ENCODE results near the gene TNNI2. TPM values are rescaled to one million over a fixed set of nuclear protein-coding genes. Genes with fewer than 3 reads are reported as not detected.

TNNI2 gene
- total and polyA plus RNA-seq, 2 experiments from 2014 or later: 0.73 to 5.5 TPM

DNA sequence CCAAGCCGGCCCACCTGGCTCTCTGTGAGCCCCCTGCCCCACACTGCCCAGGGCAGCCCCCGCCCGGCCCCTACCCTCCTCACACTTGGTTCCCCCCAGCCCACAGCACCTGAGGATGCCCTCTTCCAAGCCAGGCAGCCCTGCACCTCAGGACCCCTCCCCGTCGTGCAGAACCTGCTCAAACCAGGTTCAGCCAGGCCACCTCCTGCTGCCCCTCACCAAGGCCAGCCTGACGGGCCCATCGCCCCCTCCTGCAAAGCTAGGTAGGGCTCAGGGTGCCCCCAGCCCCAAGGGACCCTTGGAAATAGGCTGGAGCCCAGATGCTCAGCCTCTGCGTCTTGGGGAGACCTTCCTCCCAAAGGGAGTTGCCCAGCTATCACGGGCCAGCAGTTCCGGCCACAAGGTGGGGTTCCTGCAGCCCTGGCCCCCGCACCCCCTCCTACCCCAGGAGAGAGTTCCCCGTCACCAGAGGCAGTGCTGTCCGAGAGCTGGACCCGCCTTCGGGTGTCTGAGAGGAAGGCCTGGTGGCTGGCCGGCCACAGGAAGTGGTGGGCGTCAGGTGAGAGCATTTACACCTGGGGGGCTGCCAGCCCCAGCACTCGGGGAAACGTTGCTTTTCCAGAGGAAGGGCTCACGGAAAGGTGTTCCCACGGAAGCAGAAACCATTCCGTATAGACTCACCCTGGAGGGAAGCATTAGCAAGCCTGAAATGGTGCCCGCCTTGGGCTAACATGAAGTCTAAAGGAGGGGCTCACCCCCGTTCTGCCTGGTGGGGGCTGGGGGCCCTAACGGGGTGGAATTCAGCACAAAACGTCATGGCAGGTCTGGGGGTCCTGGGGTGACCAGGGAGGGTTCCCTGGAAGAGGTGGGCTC is 7.2 kb upstream of the TNNI2 start:
- Histone ChIP-seq H3K27ac (peak overlapping the region; percentile 99), H2AFZ (peak overlapping the region; percentile 53), H3K4me1 (ENCODE audit: insufficient read depth) (peaks cover 79% of the 10 kb centered on the region), H3K79me2 (peaks cover 3% of the 10 kb centered on the region), H3K27me3 (no peaks in the 10 kb centered on the region), H3K4me3 (no peak overlapping the region), H4K20me1 (ENCODE audit: insufficient read depth, poor library complexity, severe bottlenecking) (no peaks in the 10 kb centered on the region), H3K9me2 (replicated peaks; ENCODE audit: insufficient read depth) (no peaks in the 10 kb centered on the region), H3K4me2 (peak overlapping the region; percentile 68), H3K36me3 (replicated peaks; ENCODE audit: insufficient read depth, low read depth) (no peaks in the 10 kb centered on the region), H3K9me3 (ENCODE audit: low read depth) (no peaks in the 10 kb centered on the region)
- TF ChIP-seq, protein P1, sequence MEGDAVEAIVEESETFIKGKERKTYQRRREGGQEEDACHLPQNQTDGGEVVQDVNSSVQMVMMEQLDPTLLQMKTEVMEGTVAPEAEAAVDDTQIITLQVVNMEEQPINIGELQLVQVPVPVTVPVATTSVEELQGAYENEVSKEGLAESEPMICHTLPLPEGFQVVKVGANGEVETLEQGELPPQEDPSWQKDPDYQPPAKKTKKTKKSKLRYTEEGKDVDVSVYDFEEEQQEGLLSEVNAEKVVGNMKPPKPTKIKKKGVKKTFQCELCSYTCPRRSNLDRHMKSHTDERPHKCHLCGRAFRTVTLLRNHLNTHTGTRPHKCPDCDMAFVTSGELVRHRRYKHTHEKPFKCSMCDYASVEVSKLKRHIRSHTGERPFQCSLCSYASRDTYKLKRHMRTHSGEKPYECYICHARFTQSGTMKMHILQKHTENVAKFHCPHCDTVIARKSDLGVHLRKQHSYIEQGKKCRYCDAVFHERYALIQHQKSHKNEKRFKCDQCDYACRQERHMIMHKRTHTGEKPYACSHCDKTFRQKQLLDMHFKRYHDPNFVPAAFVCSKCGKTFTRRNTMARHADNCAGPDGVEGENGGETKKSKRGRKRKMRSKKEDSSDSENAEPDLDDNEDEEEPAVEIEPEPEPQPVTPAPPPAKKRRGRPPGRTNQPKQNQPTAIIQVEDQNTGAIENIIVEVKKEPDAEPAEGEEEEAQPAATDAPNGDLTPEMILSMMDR (IDR thresholded peaks at IDR 0.05; ENCODE audit: poor library complexity): no peak
- TF ChIP-seq EZH2phosphoT487 (IDR thresholded peaks at IDR 0.05; ENCODE audit: low read depth, severe bottlenecking, unreplicated experiment) (no peak), EZH2 (IDR thresholded peaks at IDR 0.05; ENCODE audit: borderline replicate concordance) (no peak)
- 82% methylated on average over 26 of the region's 26 CpGs for WGBS (ENCODE audit: low lambda C conversion rate, missing lambda C conversion rate)
- DNase-seq (ENCODE audit: low spot score): no peak

DNA sequence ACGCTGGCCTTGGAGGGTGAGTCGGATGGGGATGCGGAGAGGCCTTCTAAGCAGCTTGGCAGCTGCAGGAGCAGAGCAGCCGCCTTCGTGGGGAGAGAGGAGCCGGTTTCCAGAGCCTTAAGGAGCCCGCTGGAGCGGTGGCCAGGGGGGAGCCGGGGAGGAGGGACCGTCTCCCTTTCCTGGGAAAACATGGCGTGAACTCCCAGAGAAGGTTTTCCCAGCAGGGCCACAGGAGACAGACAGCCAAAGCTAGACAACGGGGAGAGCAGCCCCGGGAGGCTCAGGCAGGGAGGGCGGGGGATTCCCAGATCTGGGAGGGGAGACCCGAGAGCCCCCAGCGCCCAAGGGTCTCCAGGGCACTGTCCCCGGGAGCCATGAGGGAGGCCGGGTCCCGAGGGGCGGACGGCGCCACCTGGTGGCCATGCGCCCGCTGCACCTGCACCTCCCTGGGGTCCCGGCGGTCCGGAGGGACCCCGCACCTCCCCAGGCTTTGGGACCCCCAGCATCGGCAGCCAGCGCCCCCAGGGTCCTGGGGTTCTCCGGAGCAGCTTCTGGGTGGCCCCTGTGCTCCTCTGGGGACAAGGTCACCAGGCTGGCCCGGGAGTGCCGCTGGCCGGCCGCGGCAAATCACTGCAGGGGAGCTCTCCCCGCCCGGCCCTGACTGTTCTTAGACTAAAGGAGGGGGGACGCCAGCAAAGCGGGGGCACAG is 6.4 kb upstream of the TNNI2 start:
- Histone ChIP-seq H3K4me3 (no peak overlapping the region), H3K9me2 (replicated peaks; ENCODE audit: insufficient read depth) (no peaks in the 10 kb centered on the region), H3K27ac (peak overlapping the region; percentile 99), H3K27me3 (no peaks in the 10 kb centered on the region), H2AFZ (peak overlapping the region; percentile 53), H3K4me1 (ENCODE audit: insufficient read depth) (peaks cover 73% of the 10 kb centered on the region), H4K20me1 (ENCODE audit: insufficient read depth, poor library complexity, severe bottlenecking) (no peaks in the 10 kb centered on the region), H3K36me3 (replicated peaks; ENCODE audit: insufficient read depth, low read depth) (no peaks in the 10 kb centered on the region), H3K9me3 (ENCODE audit: low read depth) (no peaks in the 10 kb centered on the region), H3K4me2 (peak overlapping the region; percentile 68), H3K79me2 (peaks cover 3% of the 10 kb centered on the region)
- TF ChIP-seq EZH2phosphoT487 (IDR thresholded peaks at IDR 0.05; ENCODE audit: low read depth, severe bottlenecking, unreplicated experiment): no peak
- no peak for TF ChIP-seq EZH2 (IDR thresholded peaks at IDR 0.05; ENCODE audit: borderline replicate concordance)
- TF ChIP-seq, protein P1 (IDR thresholded peaks at IDR 0.05; ENCODE audit: poor library complexity): peak; percentile 99
- DNase-seq (ENCODE audit: low spot score): peak; percentile 75
- WGBS (ENCODE audit: low lambda C conversion rate, missing lambda C conversion rate): 30% methylated on average over 22 of the region's 40 CpGs

DNA sequence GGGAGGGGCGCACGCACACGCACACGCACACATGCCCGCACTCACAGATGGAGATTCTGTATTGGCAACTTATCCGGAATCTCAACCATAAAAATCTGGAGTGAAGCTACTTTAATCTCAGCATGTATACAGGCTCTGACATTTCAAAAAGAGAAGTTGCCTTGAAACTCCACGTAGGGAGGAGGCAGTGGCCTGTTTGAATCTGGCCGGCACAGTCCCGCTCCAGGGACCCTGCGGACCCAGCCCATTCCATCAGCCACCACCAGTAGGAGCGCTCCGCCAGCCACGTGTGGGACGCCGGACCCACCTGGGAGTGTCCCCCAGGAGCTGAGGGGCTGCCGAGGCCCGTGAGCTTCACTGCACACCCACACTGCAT is 5.9 kb upstream of the TNNI2 start:
- Histone ChIP-seq H3K9me2 (replicated peaks; ENCODE audit: insufficient read depth) (no peaks in the 10 kb centered on the region), H2AFZ (peak overlapping the region; percentile 53), H3K27me3 (no peaks in the 10 kb centered on the region), H3K4me2 (peak overlapping the region; percentile 68), H3K4me3 (no peak overlapping the region), H3K9me3 (ENCODE audit: low read depth) (no peaks in the 10 kb centered on the region), H3K36me3 (replicated peaks; ENCODE audit: insufficient read depth, low read depth) (no peaks in the 10 kb centered on the region), H3K79me2 (peaks cover 3% of the 10 kb centered on the region), H3K4me1 (ENCODE audit: insufficient read depth) (peaks cover 73% of the 10 kb centered on the region), H4K20me1 (ENCODE audit: insufficient read depth, poor library complexity, severe bottlenecking) (no peaks in the 10 kb centered on the region), H3K27ac (peak overlapping the region; percentile 99)
- TF ChIP-seq, protein P1 (IDR thresholded peaks at IDR 0.05; ENCODE audit: poor library complexity): no peak
- TF ChIP-seq EZH2phosphoT487 (IDR thresholded peaks at IDR 0.05; ENCODE audit: low read depth, severe bottlenecking, unreplicated experiment) (no peak), EZH2 (IDR thresholded peaks at IDR 0.05; ENCODE audit: borderline replicate concordance) (no peak)
- no peak for DNase-seq (ENCODE audit: low spot score)
- 54% methylated on average over 17 of the region's 17 CpGs for WGBS (ENCODE audit: low lambda C conversion rate, missing lambda C conversion rate)

All from hepatocyte (in vitro differentiated cells).